Aorta (tissue), 5 donors: ENCODE results near the gene CLK3. TPM values are rescaled to one million over a fixed set of nuclear protein-coding genes. Genes with fewer than 3 reads are reported as not detected.
"Not testable (repeated sequence)": the region's sequence is repeated elsewhere in the genome, so short reads cannot be mapped to it uniquely, and the experiment has no call there.

ENCODE experiments used
- ATAC-seq: fragments of 200-7000 bp; cut with Tn5 transposase; one replicate; pipeline ENCODE4 v1.9.1; 2022; ENCODE audit warnings: moderate library complexity; ENCODE audit not compliant: low FRiP score
- DNase-seq, 2 donors: peaks; one replicate each; pipeline ENCODE4 v3.0.0-alpha.2; 2020
- H3K27ac ChIP-seq, 2 donors: one replicate each; pipeline ENCODE4 v1.5.1; 2013; ENCODE audit warnings: low read length in 2 of 2, mild to moderate bottlenecking in 2 of 2, moderate library complexity in 2 of 2, control low read depth in 1 of 2, inconsistent platforms in 1 of 2, low read depth in 1 of 2
- H3K27me3 ChIP-seq, 2 donors: one replicate each; pipeline ENCODE4 v1.6.1; 2013; ENCODE audit warnings: control low read depth in 1 of 2, low read length in 1 of 2, mild to moderate bottlenecking in 1 of 2, moderate library complexity in 1 of 2; ENCODE audit not compliant: insufficient read depth in 2 of 2, control insufficient read depth in 1 of 2
- H3K36me3 ChIP-seq, 2 donors: one replicate each; pipeline ENCODE4 v1.6.1; 2013; ENCODE audit warnings: control low read depth in 1 of 2, low read length in 1 of 2, mild to moderate bottlenecking in 1 of 2; ENCODE audit not compliant: insufficient read depth in 2 of 2, control insufficient read depth in 1 of 2
- H3K4me1 ChIP-seq, 2 donors: one replicate each; pipeline ENCODE4 v1.6.1; 2013; ENCODE audit warnings: low read length in 2 of 2, control low read depth in 1 of 2, mild to moderate bottlenecking in 1 of 2, moderate library complexity in 1 of 2; ENCODE audit not compliant: insufficient read depth in 2 of 2, control insufficient read depth in 1 of 2
- H3K4me3 ChIP-seq, 2 donors: one replicate each; pipeline ENCODE4 v1.5.1; 2013; ENCODE audit warnings: low read length in 2 of 2, control low read depth in 1 of 2, mild to moderate bottlenecking in 1 of 2
- H3K9me3 ChIP-seq: one replicate; pipeline ENCODE4 v1.6.1; 2013; ENCODE audit warnings: mild to moderate bottlenecking, low read length; ENCODE audit not compliant: control insufficient read depth
- WGBS, 2 donors: extraction: QIAGEN DNeasy Blood & Tissue Kit; methylation state at CpG; one replicate each; pipeline ENCODE4 v1.1.7; 2013; 5-methylcytosine and 5-hydroxymethylcytosine counted together
- intact Hi-C, 2 donors: fragments of 100-400 bp; cut with DNase I; formaldehyde crosslinking; loops; one replicate each; pipeline versions ENCODE4 v1.14.2 to v1.15.0; 2022
- polyA plus RNA-seq, 2 donors: library from polyadenylated mRNA; stranded (reverse); fragments of 200-250 nt; gene quantifications; one replicate each; pipeline ENCODE4 v1.2.3, GENCODE V29; 2013
- total RNA-seq, 2 donors: library from RNA; stranded (reverse); fragmentation: NEBNext Ultra II Directional; extraction: Animal tissue kit (Norgen Biotek cat#: 25700); gene quantifications; one replicate each; pipeline ENCODE4 v1.2.1, GENCODE V29; 2021
- donor health status: healthy with polysubstance abuse.
- donor health status: Bipolar disorder and iron deficiency.
- donor health status: DM: no; HTN: no; CAD: no.
- donor health status: DM: no; HTN: no; CAD: no.
- donor health status: DM: yes; HTN: yes; CAD: no.

The CLK3 gene
- total and polyA plus RNA-seq, 4 donors = 37.3 to 94.0 (median 68.4) TPM

DNA sequence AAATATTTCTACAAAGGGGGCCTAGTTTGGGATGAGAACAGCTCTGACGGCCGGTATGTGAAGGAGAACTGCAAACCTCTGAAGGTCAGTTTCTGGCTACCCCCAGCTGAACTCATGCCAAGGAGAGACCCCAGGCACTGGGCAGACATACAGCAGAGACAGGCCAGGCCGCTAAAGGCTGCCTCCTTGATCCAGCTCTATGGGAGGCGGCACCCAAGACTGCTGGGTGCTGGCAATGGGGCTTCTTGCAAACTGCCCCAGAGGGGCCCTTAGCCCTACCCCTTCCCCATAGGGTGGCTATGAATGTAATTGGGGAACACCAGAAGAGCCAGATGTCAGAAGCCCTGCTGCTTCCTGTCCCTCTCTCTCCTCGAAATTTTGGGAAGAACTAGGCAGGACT, 13.3 kb downstream of the CLK3 start:
- DNase-seq (no peak), ATAC-seq (no peak)
- 46 to 55% methylated on average over 5 of the region's 5 CpGs for WGBS, 2 donors
- H3K9me3 ChIP-seq = no peaks in the 10 kb centered on the region
- no peak overlapping the region for H3K4me3 ChIP-seq
- H3K27me3 ChIP-seq = no peaks in the 10 kb centered on the region
- no peak overlapping the region for H3K27ac ChIP-seq
- intact Hi-C loops = no loop called here
- peaks cover 7 to 20% of the 10 kb centered on the region in 2 donors for H3K36me3 ChIP-seq
- H3K4me1 ChIP-seq = no peaks in the 10 kb centered on the region

DNA sequence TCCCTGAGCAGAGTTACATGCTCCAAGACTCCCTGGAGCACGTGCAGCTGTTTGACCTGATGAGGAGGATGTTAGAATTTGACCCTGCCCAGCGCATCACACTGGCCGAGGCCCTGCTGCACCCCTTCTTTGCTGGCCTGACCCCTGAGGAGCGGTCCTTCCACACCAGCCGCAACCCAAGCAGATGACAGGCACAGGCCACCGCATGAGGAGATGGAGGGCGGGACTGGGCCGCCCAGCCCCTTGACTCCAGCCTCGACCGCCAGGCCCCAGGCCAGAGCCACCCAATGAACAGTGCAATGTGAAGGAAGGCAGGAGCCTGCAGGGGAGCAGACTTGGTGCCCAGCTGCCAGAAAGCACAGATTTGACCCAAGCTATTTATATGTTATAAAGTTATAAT, 14.1 kb downstream of the CLK3 start:
- not testable (repeated sequence) for ATAC-seq, H3K4me1 ChIP-seq, H3K27ac ChIP-seq, H3K9me3 ChIP-seq, H3K27me3 ChIP-seq, DNase-seq, H3K4me3 ChIP-seq
- WGBS, 2 donors = 73 to 79% methylated on average over 9 to 10 of the region's 10 CpGs
- intact Hi-C loops = loop anchor here (5.0 to 10.0 kb wide), 3 partner anchors 167 to 325 kb away; partner anchors contain the start of genes RPP25 (in 2 of the 2) and UBL7 (in 1 of the 2)
- peaks cover 7 to 20% of the 10 kb centered on the region in 2 donors for H3K36me3 ChIP-seq

DNA sequence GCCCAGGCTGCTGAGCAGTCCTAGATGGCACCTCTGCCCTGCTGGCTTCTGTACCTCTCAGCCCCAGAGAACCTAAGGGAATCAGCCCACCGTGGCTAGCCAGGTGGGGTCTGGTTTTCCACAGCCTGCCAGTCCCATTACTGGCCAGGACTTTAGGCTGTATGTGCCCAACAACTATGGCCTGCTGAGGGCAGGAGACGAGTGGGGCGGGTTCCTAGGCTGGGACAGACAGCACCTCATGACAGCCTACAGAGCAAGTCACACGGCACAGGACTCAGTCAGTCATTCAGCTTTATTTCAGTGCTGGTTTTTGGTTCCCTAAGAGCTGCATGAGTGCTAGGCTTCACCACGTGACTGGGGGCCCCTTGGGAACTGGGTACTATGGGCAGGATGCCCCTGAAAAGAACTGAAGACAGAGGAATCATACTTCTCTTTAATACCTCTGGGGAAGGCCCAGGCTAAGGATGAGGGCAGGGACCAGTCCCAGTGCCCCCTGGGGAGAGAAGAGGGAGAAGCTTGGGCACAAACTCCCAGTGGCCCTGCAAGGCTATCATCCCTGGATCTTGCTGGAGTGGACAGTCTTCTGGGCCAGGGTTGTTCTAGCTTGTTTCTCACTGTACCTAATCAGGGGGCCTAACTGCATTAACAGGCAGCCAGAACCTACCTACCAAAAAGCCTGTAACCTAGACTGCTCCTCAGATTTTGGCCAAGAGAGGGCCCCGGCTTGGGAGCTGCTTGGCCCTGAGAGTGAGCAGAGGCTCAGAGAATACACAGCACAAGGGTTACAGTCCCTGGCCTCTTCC, 14.8 kb downstream of the CLK3 start:
- no peak for DNase-seq
- WGBS, 2 donors = 45 to 57% methylated on average over 6 of the region's 6 CpGs
- peak; percentile 19 for ATAC-seq
- H3K4me3 ChIP-seq = no peak overlapping the region
- H3K27ac ChIP-seq = no peak overlapping the region
- intact Hi-C loops = loop anchor here (5.0 to 10.0 kb wide), 3 partner anchors 168 to 324 kb away; partner anchors contain the start of genes RPP25 (in 2 of the 2) and UBL7 (in 1 of the 2)
- H3K9me3 ChIP-seq = no peaks in the 10 kb centered on the region
- no peaks in the 10 kb centered on the region for H3K4me1 ChIP-seq
- peaks cover 7 to 17% of the 10 kb centered on the region in 2 donors for H3K36me3 ChIP-seq
- no peaks in the 10 kb centered on the region for H3K27me3 ChIP-seq

DNA sequence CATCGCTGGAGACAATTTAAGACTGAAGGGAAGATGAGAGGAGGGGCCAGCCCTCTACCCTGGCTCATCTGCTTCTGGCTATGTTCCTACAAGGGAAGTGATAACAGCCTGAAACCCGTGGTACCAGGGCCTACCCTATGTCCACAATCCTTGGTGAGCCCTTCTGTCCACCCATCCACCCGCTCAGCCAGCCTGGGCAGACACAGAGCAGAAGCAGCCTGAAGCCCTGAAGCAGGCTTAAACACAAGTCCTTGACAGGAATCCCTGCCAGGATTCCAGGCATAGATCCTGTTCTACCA, 15.4 kb downstream of the CLK3 start:
- 75 to 81% methylated on average over 3 of the region's 3 CpGs for WGBS, 2 donors

DNA sequence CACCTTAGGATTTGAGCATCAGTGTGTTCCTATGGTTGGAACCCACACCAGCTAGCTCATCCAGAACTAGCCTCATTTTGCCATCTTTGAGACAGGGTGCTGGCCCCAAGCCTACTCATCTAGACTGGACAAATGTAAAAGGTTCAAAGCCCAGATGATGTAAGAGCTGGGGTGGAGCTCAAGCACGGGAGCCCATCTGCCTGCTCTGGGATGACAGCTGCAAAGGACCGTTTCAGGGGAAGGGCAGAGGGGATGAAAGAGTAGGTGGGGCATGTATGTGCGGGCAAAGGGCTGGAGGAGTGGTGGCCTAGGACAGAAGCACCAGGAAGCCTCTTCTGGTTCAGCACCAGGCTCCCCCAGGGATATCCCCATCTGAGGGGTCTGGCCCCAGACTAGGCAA, 15.8 kb downstream of the CLK3 start:
- DNase-seq = no peak
- Histone ChIP-seq H3K36me3 (peaks cover 7 to 9% of the 10 kb centered on the region in 2 donors), H3K27me3 (no peaks in the 10 kb centered on the region), H3K4me1 (no peaks in the 10 kb centered on the region), H3K9me3 (no peaks in the 10 kb centered on the region), H3K4me3 (no peak overlapping the region), H3K27ac (no peak overlapping the region)
- intact Hi-C loops = loop anchor here (5.0 to 10.0 kb wide), 3 partner anchors 169 to 323 kb away; partner anchors contain the start of genes RPP25 (in 2 of the 2) and UBL7 (in 1 of the 2)
- no peak for ATAC-seq
- 59% methylated on average over 3 of the region's 3 CpGs for WGBS, 2 donors

More for the DNA sequence above, 15.4 kb downstream of the CLK3 start:
- H3K4me1 ChIP-seq = no peaks in the 10 kb centered on the region
- DNase-seq = no peak
- H3K27ac ChIP-seq = no peak overlapping the region
- H3K9me3 ChIP-seq = no peaks in the 10 kb centered on the region
- H3K4me3 ChIP-seq = no peak overlapping the region
- intact Hi-C loops = loop anchor here (5.0 to 10.0 kb wide), 3 partner anchors 169 to 324 kb away; partner anchors contain the start of genes RPP25 (in 2 of the 2) and UBL7 (in 1 of the 2)
- no peaks in the 10 kb centered on the region for H3K27me3 ChIP-seq
- H3K36me3 ChIP-seq = peaks cover 7 to 12% of the 10 kb centered on the region in 2 donors
- ATAC-seq = no peak

DNA sequence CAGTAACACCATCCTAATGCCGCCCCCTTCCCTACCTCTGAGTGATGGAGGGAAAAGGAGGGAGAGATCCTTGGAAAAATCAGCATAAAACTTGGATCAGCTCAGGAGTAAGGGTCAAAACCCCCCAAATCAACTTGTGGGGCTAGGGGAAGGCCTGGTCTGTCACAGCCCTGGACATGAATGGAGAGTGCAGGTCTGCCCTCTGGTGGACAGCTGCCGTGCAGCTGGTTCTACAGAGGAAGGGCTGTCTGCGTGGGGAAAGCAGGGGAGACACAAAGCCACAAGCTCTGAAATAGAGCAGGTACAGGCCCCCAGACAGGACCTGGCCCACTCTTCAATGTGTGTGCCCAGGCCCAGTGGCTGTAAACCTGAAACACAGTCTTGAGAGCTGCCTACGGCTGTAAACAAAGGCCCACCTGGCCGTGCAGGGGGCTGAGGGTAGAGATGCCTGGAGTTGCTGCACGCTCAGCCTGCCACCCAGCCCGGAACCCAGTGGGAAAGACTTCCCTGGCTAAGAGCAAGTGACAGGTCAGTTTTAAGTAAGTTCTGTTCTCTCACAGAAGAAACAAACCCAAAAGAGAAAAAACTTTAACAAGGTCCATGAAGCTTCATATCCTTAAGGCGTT, 16.4 kb downstream of the CLK3 start:
- Histone ChIP-seq H3K27ac (no peak overlapping the region), H3K36me3 (peaks cover 7 to 10% of the 10 kb centered on the region in 2 donors), H3K4me3 (no peak overlapping the region), H3K9me3 (no peaks in the 10 kb centered on the region), H3K27me3 (no peaks in the 10 kb centered on the region), H3K4me1 (no peaks in the 10 kb centered on the region)
- peak; percentile 58 for ATAC-seq
- DNase-seq = peak in 1 of 2 donors; percentile 89
- 60 to 66% methylated on average over 7 to 8 of the region's 8 CpGs for WGBS, 2 donors
- intact Hi-C loops = loop anchor here (5.0 to 10.0 kb wide), 3 partner anchors 170 to 323 kb away; partner anchors contain the start of genes RPP25 (in 2 of the 2) and UBL7 (in 1 of the 2)

DNA sequence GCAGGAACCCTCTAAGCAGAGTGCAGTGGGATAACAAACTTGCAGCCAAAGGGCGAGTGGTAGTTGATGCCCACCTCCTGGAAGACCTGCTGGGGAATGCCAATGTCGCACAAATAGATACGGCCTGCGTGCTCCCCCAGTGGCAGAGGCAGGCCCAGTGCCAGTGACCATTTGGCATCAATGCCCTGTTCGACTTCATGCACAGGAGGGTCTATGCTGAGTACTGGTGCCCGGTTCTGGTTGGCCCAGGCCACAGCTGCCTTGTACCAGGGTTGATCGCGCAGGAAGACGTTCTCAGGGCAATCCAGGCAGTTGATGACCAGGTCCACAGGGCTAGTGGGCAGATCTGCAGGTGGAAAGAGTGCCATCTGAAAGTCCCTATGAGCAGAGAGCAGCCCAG, 17.0 kb downstream of the CLK3 start:
- Histone ChIP-seq H3K27me3 (no peaks in the 10 kb centered on the region), H3K4me1 (no peaks in the 10 kb centered on the region), H3K27ac (no peak overlapping the region), H3K9me3 (no peaks in the 10 kb centered on the region), H3K4me3 (no peak overlapping the region), H3K36me3 (peaks cover 7 to 8% of the 10 kb centered on the region in 2 donors)
- no peak for ATAC-seq
- no peak for DNase-seq
- 77 to 78% methylated on average over 9 of the region's 9 CpGs for WGBS, 2 donors
- intact Hi-C loops = loop anchor here (5.0 to 10.0 kb wide), 3 partner anchors 170 to 322 kb away; partner anchors contain the start of genes RPP25 (in 2 of the 2) and UBL7 (in 1 of the 2)

DNA sequence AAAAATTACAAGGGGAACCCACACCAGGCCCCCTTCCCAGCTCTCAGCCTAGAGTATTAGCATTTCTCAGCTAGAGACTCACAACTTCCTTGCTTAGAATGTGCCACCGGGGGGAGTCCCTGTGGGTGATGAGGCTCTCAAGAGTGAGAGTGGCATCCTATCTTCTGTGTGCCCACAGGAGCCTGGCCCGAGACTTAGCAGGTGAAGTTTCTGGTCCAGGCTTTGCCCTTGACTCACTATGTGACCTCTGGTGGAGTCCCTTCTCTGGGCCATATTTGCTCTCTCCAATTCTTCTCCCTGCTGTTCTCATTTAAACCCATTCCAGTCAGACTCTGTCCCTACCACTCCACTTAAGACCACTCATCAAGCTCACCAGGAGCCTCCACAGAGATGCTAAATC, 18.1 kb downstream of the CLK3 start:
- peaks cover 4 to 8% of the 10 kb centered on the region in 2 donors for H3K36me3 ChIP-seq
- H3K27ac ChIP-seq = no peak overlapping the region
- H3K4me3 ChIP-seq = no peak overlapping the region

More for the DNA sequence above, 18.1 kb downstream of the CLK3 start:
- ATAC-seq (no peak), DNase-seq (no peak)
- WGBS, 2 donors = 62 to 82% methylated on average over 2 of the region's 2 CpGs
- no peaks in the 10 kb centered on the region for H3K9me3 ChIP-seq
- no peaks in the 10 kb centered on the region for H3K4me1 ChIP-seq
- H3K27me3 ChIP-seq = no peaks in the 10 kb centered on the region
- intact Hi-C loops = loop anchor here (5.0 to 10.0 kb wide), 3 partner anchors 171 to 321 kb away; partner anchors contain the start of genes RPP25 (in 2 of the 2) and UBL7 (in 1 of the 2)
